Measurements from ENCODE around the gene GNG3.

GRCh38 chr11:62724171-62724570 is 16.7 kb downstream of the GNG3 start:
- TF ChIP-seq, protein P1, sequence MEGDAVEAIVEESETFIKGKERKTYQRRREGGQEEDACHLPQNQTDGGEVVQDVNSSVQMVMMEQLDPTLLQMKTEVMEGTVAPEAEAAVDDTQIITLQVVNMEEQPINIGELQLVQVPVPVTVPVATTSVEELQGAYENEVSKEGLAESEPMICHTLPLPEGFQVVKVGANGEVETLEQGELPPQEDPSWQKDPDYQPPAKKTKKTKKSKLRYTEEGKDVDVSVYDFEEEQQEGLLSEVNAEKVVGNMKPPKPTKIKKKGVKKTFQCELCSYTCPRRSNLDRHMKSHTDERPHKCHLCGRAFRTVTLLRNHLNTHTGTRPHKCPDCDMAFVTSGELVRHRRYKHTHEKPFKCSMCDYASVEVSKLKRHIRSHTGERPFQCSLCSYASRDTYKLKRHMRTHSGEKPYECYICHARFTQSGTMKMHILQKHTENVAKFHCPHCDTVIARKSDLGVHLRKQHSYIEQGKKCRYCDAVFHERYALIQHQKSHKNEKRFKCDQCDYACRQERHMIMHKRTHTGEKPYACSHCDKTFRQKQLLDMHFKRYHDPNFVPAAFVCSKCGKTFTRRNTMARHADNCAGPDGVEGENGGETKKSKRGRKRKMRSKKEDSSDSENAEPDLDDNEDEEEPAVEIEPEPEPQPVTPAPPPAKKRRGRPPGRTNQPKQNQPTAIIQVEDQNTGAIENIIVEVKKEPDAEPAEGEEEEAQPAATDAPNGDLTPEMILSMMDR (IDR thresholded peaks at IDR 0.05), result no peak
- no peak for TF ChIP-seq POLR2AphosphoS5 (IDR thresholded peaks at IDR 0.05)
- no peak for TF ChIP-seq POLR2A (IDR thresholded peaks at IDR 0.05; ENCODE audit: low read depth)
